GM06990 (cell line): ENCODE measurements around the gene ZNHIT1.

ENCODE experiments used
- DNase-seq: peaks from one replicate; pipeline ENCODE4 v3.0.0-alpha.2; 2011; ENCODE audit not compliant: insufficient read length; ENCODE audit errors: extremely low read depth
- H3K27me3 ChIP-seq: replicated peaks from 2 replicates; pipeline ENCODE4 v1.6.0; 2011; ENCODE audit warnings: low read length; ENCODE audit not compliant: control insufficient read depth, insufficient read depth
- H3K36me3 ChIP-seq: 2 replicates; pipeline ENCODE4 v1.5.1; 2011; ENCODE audit warnings: low read length; ENCODE audit not compliant: control insufficient read depth, insufficient read depth
- H3K4me3 ChIP-seq: replicated peaks from 2 replicates; pipeline ENCODE4 v1.5.1; 2011; ENCODE audit warnings: low read depth, mild to moderate bottlenecking, control low read depth, low read length
- TF ChIP-seq, protein P1 (sequence below): IDR thresholded peaks from 2 replicates; pipeline ENCODE4 v1.5.1; 2011; ENCODE audit warnings: low read length, control low read depth, mild to moderate bottlenecking, inconsistent platforms; ENCODE audit not compliant: insufficient read depth, poor library complexity, severe bottlenecking

Gene ZNHIT1

DNA sequence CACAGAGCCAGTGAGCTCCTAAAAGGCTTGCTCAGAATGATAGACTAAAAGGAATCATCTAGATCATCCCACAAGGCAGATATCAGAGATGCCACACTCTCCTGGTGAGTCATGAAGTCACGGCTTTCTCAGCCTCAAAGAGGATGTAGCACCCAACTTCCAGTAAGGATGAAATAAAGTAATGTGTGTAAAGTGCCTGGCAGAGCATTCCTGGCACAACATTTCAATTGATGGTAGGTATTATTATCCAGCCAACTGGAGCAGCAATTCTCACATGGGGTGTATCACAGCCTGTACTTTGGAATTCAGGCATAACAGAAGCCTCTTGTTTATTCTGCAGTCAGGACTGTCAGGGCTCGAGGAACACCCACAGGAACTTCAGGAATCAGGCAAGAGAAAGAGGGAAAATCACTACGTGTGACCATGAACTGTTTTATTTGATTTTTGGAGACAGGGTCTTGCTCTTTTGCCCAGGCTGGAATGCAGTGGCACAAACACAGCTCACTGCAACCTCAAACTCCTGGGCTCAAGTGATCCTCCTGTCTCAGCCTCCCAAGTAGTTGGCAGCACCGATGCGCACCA, 32.6 kb upstream of the ZNHIT1 start:
- TF ChIP-seq, protein P1, sequence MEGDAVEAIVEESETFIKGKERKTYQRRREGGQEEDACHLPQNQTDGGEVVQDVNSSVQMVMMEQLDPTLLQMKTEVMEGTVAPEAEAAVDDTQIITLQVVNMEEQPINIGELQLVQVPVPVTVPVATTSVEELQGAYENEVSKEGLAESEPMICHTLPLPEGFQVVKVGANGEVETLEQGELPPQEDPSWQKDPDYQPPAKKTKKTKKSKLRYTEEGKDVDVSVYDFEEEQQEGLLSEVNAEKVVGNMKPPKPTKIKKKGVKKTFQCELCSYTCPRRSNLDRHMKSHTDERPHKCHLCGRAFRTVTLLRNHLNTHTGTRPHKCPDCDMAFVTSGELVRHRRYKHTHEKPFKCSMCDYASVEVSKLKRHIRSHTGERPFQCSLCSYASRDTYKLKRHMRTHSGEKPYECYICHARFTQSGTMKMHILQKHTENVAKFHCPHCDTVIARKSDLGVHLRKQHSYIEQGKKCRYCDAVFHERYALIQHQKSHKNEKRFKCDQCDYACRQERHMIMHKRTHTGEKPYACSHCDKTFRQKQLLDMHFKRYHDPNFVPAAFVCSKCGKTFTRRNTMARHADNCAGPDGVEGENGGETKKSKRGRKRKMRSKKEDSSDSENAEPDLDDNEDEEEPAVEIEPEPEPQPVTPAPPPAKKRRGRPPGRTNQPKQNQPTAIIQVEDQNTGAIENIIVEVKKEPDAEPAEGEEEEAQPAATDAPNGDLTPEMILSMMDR, result no peak
- no peaks in the 10 kb centered on the region for H3K36me3 ChIP-seq
- H3K27me3 ChIP-seq, result no peaks in the 10 kb centered on the region; the same call in 1 of the 2 replicates
- no peak for DNase-seq
- no peak overlapping the region for H3K4me3 ChIP-seq

DNA sequence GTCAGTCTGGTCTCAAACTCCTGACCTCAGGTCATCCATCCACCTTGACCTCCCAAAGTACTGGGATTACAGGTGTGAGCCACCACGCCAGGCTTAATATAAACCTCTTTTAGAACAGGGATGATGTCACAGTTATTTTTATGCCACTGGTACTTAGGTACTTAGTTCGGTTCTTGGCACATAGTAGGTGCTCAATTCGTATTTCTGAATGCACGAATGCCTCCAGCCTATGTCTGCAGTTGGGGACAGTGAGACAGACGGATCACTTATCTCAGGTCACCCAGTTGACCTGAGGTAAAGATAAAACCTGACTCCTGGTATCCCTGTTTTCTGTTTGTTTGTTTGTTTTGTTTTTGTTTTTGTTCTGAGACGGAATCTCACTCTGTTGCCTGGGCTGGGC, 31.8 kb upstream of the ZNHIT1 start:
- TF ChIP-seq, protein P1, result no peak
- no peaks in the 10 kb centered on the region for H3K27me3 ChIP-seq
- DNase-seq, result no peak
- H3K4me3 ChIP-seq, result no peak overlapping the region
- H3K36me3 ChIP-seq, result no peaks in the 10 kb centered on the region

GRCh38 chr7:101186844-101187428, 31.0 kb upstream of the ZNHIT1 start:
- Histone ChIP-seq H3K4me3 (no peak overlapping the region), H3K27me3 (no peaks in the 10 kb centered on the region)
- no peak for DNase-seq

GRCh38 chr7:101189109-101189508, 28.9 kb upstream of the ZNHIT1 start:
- TF ChIP-seq, protein P1, result no peak
- Histone ChIP-seq H3K4me3 (no peak overlapping the region), H3K27me3 (no peaks in the 10 kb centered on the region), H3K36me3 (no peaks in the 10 kb centered on the region)
- DNase-seq, result no peak

More at GRCh38 chr7:101186844-101187428, 31.0 kb upstream of the ZNHIT1 start:
- TF ChIP-seq, protein P1, result no peak
- H3K36me3 ChIP-seq, result no peaks in the 10 kb centered on the region

DNA sequence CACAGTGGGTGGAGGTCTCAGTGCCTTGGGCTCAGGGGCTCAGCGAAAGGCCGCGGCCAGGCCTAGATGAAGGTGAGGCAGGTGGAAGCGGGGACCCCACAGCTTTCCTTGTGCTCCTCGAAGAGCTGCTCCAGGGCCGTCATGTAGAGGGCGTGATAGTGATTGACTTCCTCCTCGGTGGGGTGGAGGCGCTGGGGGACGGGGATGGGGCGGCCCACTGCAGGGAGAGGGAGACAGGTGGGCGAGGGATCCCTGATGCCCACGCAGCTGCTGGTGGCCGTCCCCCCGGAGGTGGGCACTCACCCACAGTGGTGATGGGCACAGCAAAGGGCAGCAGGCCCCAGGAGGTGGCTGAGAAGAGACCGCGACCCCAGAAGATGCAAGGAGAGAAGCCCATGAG, 22.1 kb upstream of the ZNHIT1 start:
- TF ChIP-seq, protein P1, result no peak
- no peaks in the 10 kb centered on the region for H3K27me3 ChIP-seq
- no peak for DNase-seq
- no peaks in the 10 kb centered on the region for H3K36me3 ChIP-seq
- no peak overlapping the region for H3K4me3 ChIP-seq
